Activated CD8-positive, alpha-beta memory T cell treated with anti-CD3 and anti-CD28 coated beads for 4 hours (primary cell): ENCODE data around the gene VAPA.

ENCODE experiments used
- DNase-seq, 2 donors: peaks; one replicate each; pipeline ENCODE4 v3.0.0-alpha.2; 2020; ENCODE audit warnings: low read depth in 2 of 2

Gene VAPA

DNA sequence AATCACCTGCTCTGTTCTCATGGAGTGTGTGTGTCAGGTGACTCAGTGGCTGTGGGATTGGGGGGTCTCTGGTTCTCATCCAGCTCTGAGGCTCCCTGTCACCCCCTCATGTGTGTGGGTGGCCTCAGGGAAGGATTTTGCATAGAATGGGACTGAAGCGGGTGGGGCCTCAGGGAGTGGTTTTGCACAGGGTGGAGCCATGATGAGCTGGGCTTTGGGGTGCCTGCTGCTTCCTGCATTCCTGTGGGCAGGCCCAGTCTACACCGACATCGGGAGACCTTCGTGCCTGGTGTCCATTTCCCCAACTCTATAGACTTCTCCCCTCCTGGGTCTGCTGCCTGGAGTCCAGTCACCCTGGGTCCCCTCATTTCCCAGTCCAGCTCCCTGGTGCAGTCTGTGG lies 59.7 kb downstream of the VAPA start:
- no peak for DNase-seq

DNA sequence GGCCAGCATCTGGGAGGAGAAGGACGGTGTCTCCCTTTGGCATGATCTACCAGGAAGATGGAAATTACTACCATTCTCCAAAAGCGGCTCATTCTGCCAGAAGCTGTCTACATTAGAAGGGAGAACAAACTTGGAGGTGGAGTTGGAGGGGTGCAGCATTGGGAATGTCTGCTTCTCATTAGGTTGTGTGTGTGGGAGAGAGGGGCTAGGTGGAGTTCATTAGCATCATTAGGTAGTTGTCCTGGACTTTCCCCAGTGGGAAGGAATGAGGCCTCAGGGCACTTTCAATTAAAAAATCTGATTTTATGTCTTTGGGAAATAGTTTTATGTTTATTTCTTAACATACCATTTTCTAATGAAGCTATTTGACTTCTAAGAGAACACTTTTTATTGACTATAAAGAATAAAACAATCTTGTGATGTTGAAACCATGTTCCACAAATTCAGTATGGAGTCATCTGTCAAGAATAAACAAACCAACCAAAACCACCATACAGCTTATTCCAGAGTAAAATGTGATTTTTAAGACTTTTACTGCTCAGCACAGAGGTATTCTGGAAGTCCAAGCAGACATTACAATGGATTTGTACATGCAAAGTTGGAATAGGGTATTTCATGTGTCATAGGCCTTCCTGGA lies 60.6 kb downstream of the VAPA start:
- DNase-seq, result no peak

DNA sequence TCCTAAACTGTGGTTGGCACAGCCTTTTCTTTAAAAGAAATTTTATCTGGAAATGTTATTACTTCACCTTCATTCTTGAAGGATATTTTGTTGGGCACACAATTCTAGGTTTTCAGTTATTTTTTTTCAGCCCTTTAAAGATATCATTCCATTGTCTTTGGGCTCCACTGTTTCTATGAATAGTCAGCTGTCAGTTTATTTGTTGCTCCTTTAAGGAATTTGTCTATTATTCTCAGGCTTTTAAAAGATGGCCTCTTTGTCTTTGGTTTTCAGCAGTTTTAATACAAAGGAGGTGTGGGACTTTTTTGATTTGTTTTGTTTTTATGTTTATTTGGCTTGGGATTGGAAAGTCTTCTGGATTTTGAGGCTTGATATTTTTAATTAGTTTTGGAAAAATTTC lies 61.8 kb downstream of the VAPA start:
- no peak for DNase-seq

GRCh38 chr18:9982711-9983110 lies 68.9 kb downstream of the VAPA start:
- no peak for DNase-seq

GRCh38 chr18:9984080-9984479 lies 70.3 kb downstream of the VAPA start:
- no peak for DNase-seq

GRCh38 chr18:9985641-9986040 lies 71.8 kb downstream of the VAPA start:
- DNase-seq, result no peak

GRCh38 chr18:9986156-9986930 lies 72.5 kb downstream of the VAPA start:
- DNase-seq, result no peak

GRCh38 chr18:9987345-9987744 lies 73.5 kb downstream of the VAPA start:
- no peak for DNase-seq

DNA sequence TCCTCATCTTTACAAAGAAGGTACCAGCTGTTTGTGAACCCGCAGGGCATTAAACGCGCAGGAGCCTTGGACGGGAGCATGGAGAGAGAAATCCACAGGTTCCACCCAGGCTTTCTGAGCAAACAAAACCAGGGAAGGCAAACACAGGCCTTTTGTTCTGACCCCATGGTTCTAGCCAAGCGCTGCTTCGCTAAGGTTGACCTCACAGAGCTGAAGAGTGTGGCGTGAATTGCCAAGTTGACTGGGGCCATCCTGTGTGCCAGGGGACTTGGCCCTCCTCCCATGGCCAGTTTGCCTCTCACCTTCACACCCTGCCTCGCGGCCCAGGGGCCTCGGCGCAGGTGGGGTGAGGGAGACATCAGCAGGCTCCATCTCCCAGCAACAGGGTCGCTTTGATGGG lies 74.1 kb downstream of the VAPA start:
- DNase-seq, result no peak

DNA sequence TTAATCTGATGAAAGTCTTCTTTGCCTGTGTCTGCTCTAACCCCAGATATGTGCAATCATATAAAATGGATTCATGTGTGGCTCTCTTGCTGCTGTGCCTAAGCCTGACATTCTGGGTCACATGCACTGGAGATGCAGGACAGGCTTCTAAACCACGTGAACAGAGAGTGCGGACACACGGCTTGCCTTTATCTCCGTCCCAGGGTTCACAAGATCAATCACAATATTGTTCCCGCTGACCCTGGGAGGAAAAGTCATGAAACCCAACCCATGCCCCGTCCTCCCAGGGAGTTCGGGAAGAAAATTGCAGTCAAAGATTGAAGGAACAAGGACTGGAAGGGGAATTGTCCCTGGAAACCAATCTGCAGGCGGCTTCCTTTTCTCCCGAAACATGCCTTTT lies 74.8 kb downstream of the VAPA start:
- no peak for DNase-seq

DNA sequence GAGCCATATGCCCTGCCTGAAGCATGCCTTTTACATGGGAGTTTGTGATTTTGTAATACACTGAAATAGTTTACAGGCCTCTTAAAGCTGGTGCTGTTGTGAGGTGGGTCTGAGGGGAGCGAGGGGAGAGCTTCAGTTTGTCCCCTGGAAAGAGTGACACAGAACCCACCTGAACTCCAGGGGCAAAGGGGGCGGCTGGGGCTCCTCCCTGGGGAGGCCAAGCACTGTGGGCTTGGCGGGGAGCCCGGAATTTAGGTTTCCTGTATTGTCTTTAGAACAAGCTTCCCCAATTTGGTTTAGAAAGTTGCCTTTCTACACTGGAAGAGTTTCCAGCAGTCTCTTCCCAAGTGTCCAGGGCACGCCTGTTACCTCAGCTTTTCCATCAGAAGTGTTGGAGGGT lies 75.7 kb downstream of the VAPA start:
- DNase-seq, result no peak

GRCh38 chr18:9991011-9992000 lies 77.5 kb downstream of the VAPA start:
- no peak for DNase-seq

- DNase-seq, result no peak
These were observed 78.6 kb downstream of the VAPA start for GRCh38 chr18:9992300-9992972.

DNA sequence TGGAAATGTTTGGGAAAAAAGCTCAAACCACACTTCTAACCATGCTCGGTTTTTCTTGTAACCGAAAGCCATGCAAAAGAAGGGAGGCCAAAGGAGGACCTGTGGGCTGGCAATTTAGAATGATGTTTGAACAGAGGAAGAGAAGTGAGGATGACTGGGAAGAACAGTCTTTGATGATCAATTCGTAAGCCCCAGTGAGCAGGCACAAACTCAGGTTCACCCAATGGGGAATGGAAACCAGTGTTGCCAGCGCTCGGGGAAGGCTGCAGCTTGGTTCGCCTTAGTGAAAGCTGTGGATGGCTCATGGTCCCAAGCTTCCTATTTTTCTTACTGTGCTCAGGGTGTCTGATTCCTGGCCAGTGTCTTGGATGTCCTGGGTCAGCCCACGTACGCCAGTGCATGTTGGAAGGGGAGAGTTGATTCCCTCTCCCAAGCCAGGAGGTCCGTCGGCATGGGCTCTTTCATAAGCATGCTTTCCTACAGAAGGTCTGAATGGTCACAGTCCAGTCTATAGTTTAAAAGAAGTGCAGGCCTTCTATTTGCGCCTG lies 79.2 kb downstream of the VAPA start:
- no peak for DNase-seq

DNA sequence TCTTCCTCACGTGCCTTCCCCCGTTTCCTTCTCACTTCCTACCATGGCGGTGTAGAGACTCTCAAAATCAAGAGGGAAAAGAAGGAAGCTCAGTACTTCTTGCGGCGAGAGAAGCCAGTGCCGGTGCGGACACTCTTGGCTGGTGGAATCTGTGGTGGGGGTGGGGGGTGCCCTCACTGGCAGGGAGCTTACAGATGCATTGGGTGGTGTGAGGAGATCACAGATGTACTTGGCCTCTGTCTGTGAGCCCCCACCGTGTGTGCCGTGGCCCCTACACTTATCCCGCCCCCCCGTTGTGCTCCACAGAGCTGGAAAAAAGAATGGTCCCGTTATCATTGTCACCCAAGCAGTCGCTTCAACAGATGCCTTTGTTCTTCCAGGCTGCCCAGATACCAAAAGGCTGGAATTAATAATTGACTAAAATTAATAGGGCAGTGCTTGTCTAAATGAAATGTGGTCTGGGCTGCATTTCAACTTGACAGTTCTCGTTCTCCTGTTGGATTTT lies 79.8 kb downstream of the VAPA start:
- DNase-seq, result no peak

DNA sequence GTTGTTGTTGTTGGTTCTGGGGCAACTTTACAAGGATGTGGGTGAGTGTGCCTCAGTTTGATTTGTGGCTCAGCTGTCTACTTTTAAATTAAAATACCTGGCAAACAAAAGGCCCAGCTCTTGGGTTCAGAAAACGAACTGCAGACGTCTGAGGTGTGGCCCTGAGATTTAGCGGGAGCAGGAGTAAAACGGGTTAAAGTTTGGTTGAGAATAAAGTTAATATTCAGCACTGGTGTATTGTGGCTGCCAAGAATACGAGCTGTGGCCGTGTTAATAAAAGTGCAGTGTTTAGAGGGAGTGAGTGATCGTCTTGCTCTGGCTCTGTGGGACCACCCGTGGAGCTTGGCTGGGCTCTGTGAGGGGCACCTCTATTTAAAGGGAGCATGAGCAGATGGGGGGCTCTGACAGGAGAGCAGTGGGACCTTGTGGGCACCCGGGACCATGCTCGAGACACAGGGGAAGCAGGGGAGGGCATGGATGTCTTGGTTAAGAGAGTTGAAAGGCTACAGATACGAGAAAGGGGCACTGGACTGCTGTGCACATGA lies 80.3 kb downstream of the VAPA start:
- DNase-seq, result no peak

DNA sequence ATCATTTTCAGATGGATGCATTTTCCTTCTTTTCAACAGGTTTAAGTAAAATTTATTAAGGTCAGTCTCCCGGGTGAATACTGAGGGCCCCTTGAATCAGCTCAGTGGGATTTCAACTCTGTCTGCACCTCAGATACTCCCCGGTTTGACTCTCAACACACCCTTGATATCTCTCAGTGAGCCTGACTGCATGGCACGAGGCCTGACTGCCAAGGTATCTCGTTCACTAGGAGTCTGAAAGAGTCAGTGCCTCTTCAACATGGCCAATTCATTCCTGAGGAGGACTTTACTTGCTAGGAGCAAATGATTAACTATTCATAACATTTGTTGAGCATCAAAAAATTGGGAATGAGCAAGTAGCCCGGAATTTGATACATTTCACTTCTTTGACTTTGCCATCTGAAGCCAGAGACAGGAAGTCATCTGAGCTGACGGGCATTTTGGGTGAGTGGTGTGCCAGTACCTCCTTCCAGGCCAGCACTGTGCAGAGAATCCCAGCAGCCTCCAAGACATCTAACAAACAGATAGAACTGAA lies 81.0 kb downstream of the VAPA start:
- no peak for DNase-seq

- DNase-seq, result no peak
These were observed 81.8 kb downstream of the VAPA start for GRCh38 chr18:9995631-9996030.

GRCh38 chr18:9996094-9996493 lies 82.3 kb downstream of the VAPA start:
- no peak for DNase-seq

GRCh38 chr18:9997711-9998110 lies 83.9 kb downstream of the VAPA start:
- no peak for DNase-seq

GRCh38 chr18:9998330-9998729 lies 84.5 kb downstream of the VAPA start:
- DNase-seq, result no peak
